Measurements from ENCODE around the gene SLC38A10. TPM values are rescaled to one million over a fixed set of nuclear protein-coding genes. Genes with fewer than 3 reads are reported as not detected.

SLC38A10 gene
- polyA plus RNA-seq, 1 donor from 2014 or later: 37.4 TPM

DNA sequence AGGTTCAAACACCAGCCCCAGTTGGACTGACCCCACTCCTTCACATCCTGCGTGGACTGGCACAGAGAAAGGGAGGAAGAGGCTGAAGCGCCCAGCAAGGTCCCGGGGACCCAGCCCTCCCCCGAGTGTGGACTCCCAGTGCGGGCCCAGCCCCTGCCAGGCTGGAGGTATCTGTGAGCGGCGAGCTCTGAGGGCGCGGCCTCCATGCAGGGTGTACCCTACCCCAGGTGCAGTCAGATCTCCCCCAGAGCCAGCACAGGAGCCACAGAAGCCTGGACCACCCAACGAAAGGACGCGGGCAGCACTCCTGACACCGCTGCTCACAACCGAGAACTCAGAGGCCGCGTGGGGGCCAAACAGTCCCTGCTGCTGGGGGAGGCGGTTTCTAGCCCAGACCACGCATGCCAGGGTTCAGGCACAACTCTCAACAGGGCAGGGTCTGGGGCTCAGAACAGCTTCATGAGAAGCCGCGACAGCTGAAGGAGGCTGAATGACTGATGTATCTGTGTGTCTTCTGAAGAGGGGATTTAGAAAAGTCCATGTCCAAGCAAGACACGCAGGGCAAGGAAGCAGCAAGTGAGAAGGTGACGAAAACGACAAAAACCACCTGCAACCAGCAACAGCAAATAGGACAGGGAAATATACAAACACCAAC is 8.5 kb downstream of the SLC38A10 start:
- Histone ChIP-seq H3K4me3 (ENCODE audit: low read length) (no peak overlapping the region), H3K4me2 (ENCODE audit: low read length) (no peak overlapping the region), H3K27me3 (ENCODE audit: insufficient read depth, low read depth, low read length) (no peaks in the 10 kb centered on the region), H4K20me1 (ENCODE audit: insufficient read depth) (no peaks in the 10 kb centered on the region), H3F3A (ENCODE audit: insufficient read depth, low read length, poor library complexity, severe bottlenecking) (no peaks in the 10 kb centered on the region), H3K9me2 (ENCODE audit: insufficient read depth, low read length) (no peaks in the 10 kb centered on the region), H3K79me2 (replicated peaks; ENCODE audit: insufficient read depth, low read length) (peaks cover 5% of the 10 kb centered on the region), H3K36me3 (ENCODE audit: insufficient read depth, low read length) (no peaks in the 10 kb centered on the region), H2AFZ (ENCODE audit: low read depth, low read length) (no peak overlapping the region), H3K27ac (ENCODE audit: low read length) (no peak overlapping the region), H3K9ac (ENCODE audit: low read length) (no peak overlapping the region), H3K9me3 (ENCODE audit: low read length) (no peaks in the 10 kb centered on the region)
- TF ChIP-seq CTCF (IDR thresholded peaks at IDR 0.05; ENCODE audit: poor library complexity, severe bottlenecking) (no peak), SMC3 (conservative IDR thresholded peaks at IDR 0.05; ENCODE audit: poor library complexity) (no peak), TAF1 (IDR thresholded peaks at IDR 0.05; ENCODE audit: low read depth) (no peak), EP300 (conservative IDR thresholded peaks at IDR 0.05; ENCODE audit: poor library complexity, severe bottlenecking) (no peak), MXI1 (conservative IDR thresholded peaks at IDR 0.05; ENCODE audit: poor library complexity, severe bottlenecking) (no peak), RAD21 (conservative IDR thresholded peaks at IDR 0.05) (no peak), POLR2AphosphoS5 (IDR thresholded peaks at IDR 0.05) (no peak), EZH2 (IDR thresholded peaks at IDR 0.05; ENCODE audit: borderline replicate concordance, insufficient read depth, low read length, poor library complexity, severe bottlenecking) (no peak)
- TF ChIP-seq, protein P1, sequence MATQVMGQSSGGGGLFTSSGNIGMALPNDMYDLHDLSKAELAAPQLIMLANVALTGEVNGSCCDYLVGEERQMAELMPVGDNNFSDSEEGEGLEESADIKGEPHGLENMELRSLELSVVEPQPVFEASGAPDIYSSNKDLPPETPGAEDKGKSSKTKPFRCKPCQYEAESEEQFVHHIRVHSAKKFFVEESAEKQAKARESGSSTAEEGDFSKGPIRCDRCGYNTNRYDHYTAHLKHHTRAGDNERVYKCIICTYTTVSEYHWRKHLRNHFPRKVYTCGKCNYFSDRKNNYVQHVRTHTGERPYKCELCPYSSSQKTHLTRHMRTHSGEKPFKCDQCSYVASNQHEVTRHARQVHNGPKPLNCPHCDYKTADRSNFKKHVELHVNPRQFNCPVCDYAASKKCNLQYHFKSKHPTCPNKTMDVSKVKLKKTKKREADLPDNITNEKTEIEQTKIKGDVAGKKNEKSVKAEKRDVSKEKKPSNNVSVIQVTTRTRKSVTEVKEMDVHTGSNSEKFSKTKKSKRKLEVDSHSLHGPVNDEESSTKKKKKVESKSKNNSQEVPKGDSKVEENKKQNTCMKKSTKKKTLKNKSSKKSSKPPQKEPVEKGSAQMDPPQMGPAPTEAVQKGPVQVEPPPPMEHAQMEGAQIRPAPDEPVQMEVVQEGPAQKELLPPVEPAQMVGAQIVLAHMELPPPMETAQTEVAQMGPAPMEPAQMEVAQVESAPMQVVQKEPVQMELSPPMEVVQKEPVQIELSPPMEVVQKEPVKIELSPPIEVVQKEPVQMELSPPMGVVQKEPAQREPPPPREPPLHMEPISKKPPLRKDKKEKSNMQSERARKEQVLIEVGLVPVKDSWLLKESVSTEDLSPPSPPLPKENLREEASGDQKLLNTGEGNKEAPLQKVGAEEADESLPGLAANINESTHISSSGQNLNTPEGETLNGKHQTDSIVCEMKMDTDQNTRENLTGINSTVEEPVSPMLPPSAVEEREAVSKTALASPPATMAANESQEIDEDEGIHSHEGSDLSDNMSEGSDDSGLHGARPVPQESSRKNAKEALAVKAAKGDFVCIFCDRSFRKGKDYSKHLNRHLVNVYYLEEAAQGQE (IDR thresholded peaks at IDR 0.05; ENCODE audit: borderline replicate concordance): no peak

DNA sequence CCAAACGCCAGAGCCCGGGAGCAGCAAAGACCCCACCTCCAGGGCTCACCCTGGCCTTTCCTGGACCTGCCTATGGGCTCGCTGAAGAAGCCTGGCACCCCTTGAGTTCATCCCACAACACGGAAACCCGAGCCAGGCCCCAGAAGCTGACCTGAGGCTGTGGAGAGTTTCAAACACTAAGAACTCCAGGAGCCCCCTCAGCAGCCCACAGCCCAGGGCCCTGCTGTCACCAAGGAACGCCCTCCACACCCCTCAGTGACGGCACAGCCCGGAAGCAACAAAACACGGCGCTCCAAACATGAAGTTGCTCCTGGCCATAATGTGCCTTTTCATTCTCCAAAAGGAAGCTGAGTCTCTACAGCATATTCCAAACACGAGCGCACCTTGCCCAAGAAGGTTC is 9.2 kb downstream of the SLC38A10 start:
- no peak for TF ChIP-seq CTCF (IDR thresholded peaks at IDR 0.05; ENCODE audit: poor library complexity, severe bottlenecking)
- TF ChIP-seq TAF1 (IDR thresholded peaks at IDR 0.05; ENCODE audit: low read depth): no peak
- TF ChIP-seq POLR2AphosphoS5 (IDR thresholded peaks at IDR 0.05): no peak
- TF ChIP-seq EP300 (conservative IDR thresholded peaks at IDR 0.05; ENCODE audit: poor library complexity, severe bottlenecking): no peak
- TF ChIP-seq, protein P1 (IDR thresholded peaks at IDR 0.05; ENCODE audit: borderline replicate concordance): no peak
- TF ChIP-seq MXI1 (conservative IDR thresholded peaks at IDR 0.05; ENCODE audit: poor library complexity, severe bottlenecking): no peak
- TF ChIP-seq SMC3 (conservative IDR thresholded peaks at IDR 0.05; ENCODE audit: poor library complexity): no peak
- TF ChIP-seq RAD21 (conservative IDR thresholded peaks at IDR 0.05): no peak
- no peak for TF ChIP-seq EZH2 (IDR thresholded peaks at IDR 0.05; ENCODE audit: borderline replicate concordance, insufficient read depth, low read length, poor library complexity, severe bottlenecking)
- no peak overlapping the region for H3K27ac ChIP-seq (ENCODE audit: low read length)
- no peak overlapping the region for H3K4me3 ChIP-seq (ENCODE audit: low read length)
- H3K36me3 ChIP-seq (ENCODE audit: insufficient read depth, low read length): no peaks in the 10 kb centered on the region
- no peaks in the 10 kb centered on the region for H3F3A ChIP-seq (ENCODE audit: insufficient read depth, low read length, poor library complexity, severe bottlenecking)
- no peaks in the 10 kb centered on the region for H3K9me2 ChIP-seq (ENCODE audit: insufficient read depth, low read length)
- H2AFZ ChIP-seq (ENCODE audit: low read depth, low read length): no peak overlapping the region
- no peaks in the 10 kb centered on the region for H3K27me3 ChIP-seq (ENCODE audit: insufficient read depth, low read depth, low read length)
- H4K20me1 ChIP-seq (ENCODE audit: insufficient read depth): no peaks in the 10 kb centered on the region
- no peak overlapping the region for H3K9ac ChIP-seq (ENCODE audit: low read length)
- H3K9me3 ChIP-seq (ENCODE audit: low read length): no peaks in the 10 kb centered on the region
- peaks cover 5% of the 10 kb centered on the region for H3K79me2 ChIP-seq (replicated peaks; ENCODE audit: insufficient read depth, low read length)
- no peak overlapping the region for H3K4me2 ChIP-seq (ENCODE audit: low read length)
